NT2/D1 (cell line): ENCODE measurements around the gene CPZ.

ENCODE experiments used
- SUZ12 ChIP-seq: IDR thresholded peaks from 2 replicates; pipeline ENCODE4 v1.6.1; 2011; ENCODE audit not compliant: insufficient read length, insufficient read depth; ENCODE audit errors: extremely low read depth
- YY1 ChIP-seq: IDR thresholded peaks from 2 replicates; pipeline ENCODE4 v1.6.1; 2011; ENCODE audit not compliant: insufficient read length, insufficient read depth
- ZNF274 ChIP-seq: IDR thresholded peaks from 2 replicates; pipeline ENCODE4 v1.6.1; 2011; ENCODE audit warnings: mild to moderate bottlenecking, low read depth, low read length

DNA sequence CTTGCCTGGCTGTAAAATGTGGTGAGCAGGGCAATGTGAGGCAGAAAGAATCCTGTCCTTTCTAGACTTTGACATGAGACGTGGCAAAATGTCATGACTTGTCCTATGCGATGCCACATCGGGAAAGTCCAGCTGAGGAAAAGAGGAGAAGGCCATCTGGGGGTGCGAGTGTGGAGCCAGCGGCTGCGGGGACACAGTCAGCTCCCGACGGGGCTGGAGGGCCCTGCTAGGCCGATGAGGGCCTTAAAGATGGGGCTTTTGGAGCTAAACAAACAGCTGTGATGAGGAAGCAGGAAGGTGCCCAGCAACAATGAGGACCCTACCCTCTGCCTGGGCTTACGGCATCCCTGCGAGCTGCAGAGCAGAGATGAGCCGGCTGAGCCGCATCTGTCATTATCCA is 7.7 kb downstream of the CPZ start:
- TF ChIP-seq YY1 (no peak), ZNF274 (no peak), SUZ12 (no peak)
